Hepatocyte (in vitro differentiated cells): Measurements from ENCODE around the gene MORN5. TPM values are rescaled to one million over a fixed set of nuclear protein-coding genes. Genes with fewer than 3 reads are reported as not detected.

Experiments
- DNase-seq: peaks from one replicate; pipeline ENCODE4 v3.0.0-alpha.2; 2016; ENCODE audit warnings: low spot score
- H2AFZ ChIP-seq: fragments of 200-600 bp; sonication (generic); 2 replicates; pipeline ENCODE4 v1.6.0; 2016; ENCODE audit warnings: antibody characterized with exemption, mild to moderate bottlenecking
- H3K27ac ChIP-seq: fragments of 200-600 bp; sonication (generic); 2 replicates; pipeline ENCODE4 v1.5.1; 2016; ENCODE audit warnings: mild to moderate bottlenecking
- H3K27me3 ChIP-seq: fragments of 200-600 bp; sonication (generic); 2 replicates; pipeline ENCODE4 v1.6.1; 2016
- H3K36me3 ChIP-seq: fragments of 200-600 bp; sonication (generic); replicated peaks from 2 replicates; pipeline ENCODE4 v1.5.1; 2016; ENCODE audit warnings: low read depth; ENCODE audit not compliant: insufficient read depth
- H3K4me1 ChIP-seq: fragments of 200-600 bp; sonication (generic); 2 replicates; pipeline ENCODE4 v1.5.1; 2016; ENCODE audit warnings: mild to moderate bottlenecking, moderate library complexity; ENCODE audit not compliant: insufficient read depth
- H3K4me2 ChIP-seq: fragments of 200-600 bp; sonication (generic); 2 replicates; pipeline ENCODE4 v1.6.0; 2016
- H3K4me3 ChIP-seq: fragments of 200-600 bp; sonication (generic); 2 replicates; pipeline ENCODE4 v1.5.1; 2016; ENCODE audit warnings: mild to moderate bottlenecking
- H3K79me2 ChIP-seq: fragments of 200-600 bp; sonication (generic); 2 replicates; pipeline ENCODE4 v1.6.0; 2017; ENCODE audit warnings: mild to moderate bottlenecking
- H3K9me2 ChIP-seq: fragments of 200-600 bp; sonication (generic); replicated peaks from 2 replicates; pipeline ENCODE4 v1.6.0; 2017; ENCODE audit warnings: mild to moderate bottlenecking; ENCODE audit not compliant: insufficient read depth
- H3K9me3 ChIP-seq: fragments of 200-600 bp; sonication (generic); 2 replicates; pipeline ENCODE4 v1.5.1; 2016; ENCODE audit warnings: low read depth, mild to moderate bottlenecking
- H4K20me1 ChIP-seq: fragments of 200-600 bp; sonication (generic); 2 replicates; pipeline ENCODE4 v1.6.0; 2016; ENCODE audit warnings: mild to moderate bottlenecking; ENCODE audit not compliant: insufficient read depth, poor library complexity, severe bottlenecking
- CTCF ChIP-seq: fragments of 200-600 bp; sonication (generic); IDR thresholded peaks from 2 replicates; pipeline ENCODE4 v1.5.1; 2016; ENCODE audit warnings: antibody characterized with exemption, mild to moderate bottlenecking; ENCODE audit not compliant: poor library complexity
- EZH2 ChIP-seq: fragments of 200-600 bp; sonication (generic); IDR thresholded peaks from 2 replicates; pipeline ENCODE4 v1.6.1; 2016; ENCODE audit warnings: antibody characterized with exemption, mild to moderate bottlenecking, borderline replicate concordance
- EZH2phosphoT487 ChIP-seq: fragments of 200-600 bp; sonication (generic); IDR thresholded peaks from one replicate; pipeline ENCODE4 v1.6.1; 2018; ENCODE audit warnings: antibody characterized with exemption, mild to moderate bottlenecking, low read depth, moderate library complexity; ENCODE audit not compliant: unreplicated experiment, severe bottlenecking
- WGBS: methylation state at CpG from one replicate; pipeline ENCODE4 v1.1.6; 2016; ENCODE audit warnings: low lambda C conversion rate; ENCODE audit errors: missing lambda C conversion rate; 5-methylcytosine and 5-hydroxymethylcytosine counted together
- polyA plus RNA-seq: library from polyadenylated mRNA; unstranded; fragments of >200 nt; fragmentation: Nextera tagmentation; extraction: Ambion mirVana; gene quantifications from 2 replicates; pipeline ENCODE4 v1.2.1, GENCODE V29; 2016
- total RNA-seq: library from RNA; depleted of rRNA; stranded (reverse); fragments of >200 nt; gene quantifications from 2 replicates; pipeline ENCODE4 v1.2.3, GENCODE V29; 2014

MORN5 gene
- total and polyA plus RNA-seq, 2 experiments from 2014 or later, result 0.95 TPM; not detected in 1

- no peak overlapping the region for H2AFZ ChIP-seq
- no peaks in the 10 kb centered on the region for H3K9me2 ChIP-seq
- H3K27me3 ChIP-seq, result peaks cover 15% of the 10 kb centered on the region
- H3K79me2 ChIP-seq, result no peaks in the 10 kb centered on the region
- no peaks in the 10 kb centered on the region for H3K4me1 ChIP-seq
- H3K4me3 ChIP-seq, result no peak overlapping the region
- no peaks in the 10 kb centered on the region for H3K9me3 ChIP-seq
- no peaks in the 10 kb centered on the region for H4K20me1 ChIP-seq
- no peaks in the 10 kb centered on the region for H3K36me3 ChIP-seq
- no peak for TF ChIP-seq CTCF
- no peak for TF ChIP-seq EZH2
- no peak for TF ChIP-seq EZH2phosphoT487
- no peak overlapping the region for H3K4me2 ChIP-seq
- no peak for DNase-seq
- H3K27ac ChIP-seq, result no peak overlapping the region
- WGBS, result 61% methylated on average over 6 of the region's 6 CpGs
Measured at GRCh38 chr9:122112238-122112637, 47.5 kb upstream of the MORN5 start.

GRCh38 chr9:122113574-122113973 lies 46.1 kb upstream of the MORN5 start:
- Histone ChIP-seq H3K4me2 (no peak overlapping the region), H3K9me2 (no peaks in the 10 kb centered on the region), H3K27me3 (peaks cover 15% of the 10 kb centered on the region), H4K20me1 (no peaks in the 10 kb centered on the region), H3K27ac (no peak overlapping the region), H3K36me3 (no peaks in the 10 kb centered on the region), H2AFZ (no peak overlapping the region), H3K79me2 (no peaks in the 10 kb centered on the region), H3K4me1 (no peaks in the 10 kb centered on the region), H3K4me3 (no peak overlapping the region), H3K9me3 (no peaks in the 10 kb centered on the region)
- TF ChIP-seq CTCF, result no peak
- no peak for TF ChIP-seq EZH2
- no peak for TF ChIP-seq EZH2phosphoT487
- WGBS, result 44% methylated on average over 5 of the region's 5 CpGs
- DNase-seq, result no peak

GRCh38 chr9:122115176-122116035 lies 44.3 kb upstream of the MORN5 start:
- no peak overlapping the region for H3K27ac ChIP-seq
- no peaks in the 10 kb centered on the region for H4K20me1 ChIP-seq
- H3K79me2 ChIP-seq, result no peaks in the 10 kb centered on the region
- H3K36me3 ChIP-seq, result no peaks in the 10 kb centered on the region
- 86% methylated on average over 12 of the region's 12 CpGs for WGBS
- H3K4me3 ChIP-seq, result no peak overlapping the region
- no peaks in the 10 kb centered on the region for H3K9me3 ChIP-seq
- H3K27me3 ChIP-seq, result peaks cover 15% of the 10 kb centered on the region
- no peak overlapping the region for H3K4me2 ChIP-seq
- no peaks in the 10 kb centered on the region for H3K4me1 ChIP-seq
- no peaks in the 10 kb centered on the region for H3K9me2 ChIP-seq
- DNase-seq, result no peak
- no peak overlapping the region for H2AFZ ChIP-seq
- TF ChIP-seq EZH2, result no peak
- TF ChIP-seq EZH2phosphoT487, result no peak
- no peak for TF ChIP-seq CTCF
